HG03064 (cell line): Measurements from ENCODE around the gene CUX1.
"Not testable (repeated sequence)": the region's sequence is repeated elsewhere in the genome, so short reads cannot be mapped to it uniquely, and the experiment has no call there.

Source experiments
- ATAC-seq: cut with Tn5 transposase; IDR thresholded peaks from one replicate; pipeline ENCODE4 v1.9.1; 2021; ENCODE audit warnings: low read depth; ENCODE audit not compliant: unreplicated experiment

Gene CUX1

GRCh38 chr7:101926265-101926664 is 108.8 kb downstream of the CUX1 start:
- no peak for ATAC-seq

GRCh38 chr7:101927389-101927788 is 110.0 kb downstream of the CUX1 start:
- no peak for ATAC-seq

GRCh38 chr7:101927802-101928201 is 110.4 kb downstream of the CUX1 start:
- no peak for ATAC-seq

DNA sequence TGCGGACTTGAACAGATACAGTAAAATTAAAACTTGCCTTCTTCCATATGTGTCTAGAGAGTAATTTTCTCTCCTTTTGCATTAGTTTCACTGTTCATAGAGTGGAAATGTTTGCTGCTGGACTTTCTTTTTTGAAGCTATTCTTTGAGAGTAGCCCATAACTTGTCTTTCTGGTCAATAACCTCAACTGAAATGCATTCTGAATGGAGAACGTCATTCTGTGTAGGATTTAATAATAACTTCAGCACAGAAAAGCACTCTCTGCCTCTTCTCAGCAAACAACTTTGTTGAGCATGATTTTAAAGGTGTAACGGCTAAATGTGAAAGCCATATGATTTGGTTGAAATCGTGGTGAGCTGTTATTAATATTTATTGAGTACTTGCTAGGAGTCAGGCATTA is 111.8 kb downstream of the CUX1 start:
- ATAC-seq: no peak

DNA sequence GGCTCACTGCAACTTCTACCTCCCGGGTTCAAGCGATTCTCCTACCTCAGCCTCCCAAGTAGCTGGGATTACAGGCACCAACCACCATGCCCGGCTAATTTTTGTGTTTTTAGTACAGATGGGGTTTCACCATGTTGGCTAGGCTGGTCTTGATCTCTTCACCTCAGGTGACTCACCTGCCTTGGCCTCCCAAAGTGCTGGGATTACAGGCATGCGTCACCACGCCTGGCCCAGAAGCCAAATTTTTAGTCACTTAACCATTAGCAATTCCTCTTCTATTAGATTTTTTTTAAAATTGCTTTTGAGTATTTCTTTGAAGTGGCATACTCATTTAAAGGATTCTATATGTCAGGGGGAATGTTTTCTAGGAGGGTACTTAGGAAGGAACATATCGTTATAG is 112.5 kb downstream of the CUX1 start:
- ATAC-seq: not testable (repeated sequence)

DNA sequence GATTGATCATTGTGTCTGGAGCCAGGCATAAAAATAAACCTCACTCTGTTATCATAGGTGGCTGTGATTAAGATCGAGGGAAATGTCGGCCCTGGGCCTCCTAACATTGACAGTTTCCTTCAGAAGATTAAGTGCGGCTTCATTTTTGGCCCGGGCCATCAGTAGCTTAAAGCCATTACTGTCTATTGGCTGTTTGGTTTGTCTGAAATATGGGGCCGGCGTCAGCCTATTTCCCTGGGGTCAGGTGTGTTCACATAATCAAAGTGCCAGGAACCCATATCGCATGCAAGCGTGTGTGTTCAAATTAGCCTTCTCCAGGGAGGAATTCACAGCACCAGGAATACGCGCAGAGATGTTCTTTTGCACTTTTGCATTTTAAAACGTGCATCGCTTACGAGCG is 114.7 kb downstream of the CUX1 start:
- no peak for ATAC-seq

GRCh38 chr7:101933028-101933427 is 115.6 kb downstream of the CUX1 start:
- no peak for ATAC-seq

GRCh38 chr7:101933688-101934121 is 116.3 kb downstream of the CUX1 start:
- no peak for ATAC-seq

DNA sequence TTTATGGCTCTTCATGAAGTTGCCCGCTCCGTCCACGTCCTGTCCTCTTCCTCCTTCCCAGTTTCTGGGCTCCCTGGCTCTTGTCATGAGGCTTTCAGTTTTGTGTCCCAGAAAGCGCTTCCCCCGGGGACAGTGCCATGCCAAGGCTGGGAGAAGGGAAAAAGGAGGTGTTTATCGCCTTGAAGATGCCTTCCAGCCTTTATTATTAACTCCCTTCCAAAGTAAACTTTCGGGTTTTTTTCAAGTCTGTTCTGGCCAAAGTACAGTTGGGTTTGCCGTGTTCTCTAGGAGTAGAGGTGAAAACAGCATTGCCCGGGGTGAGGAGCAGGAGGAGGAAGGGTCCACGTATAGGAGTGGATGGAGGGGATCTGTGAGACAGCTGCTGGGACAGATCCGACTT is 117.2 kb downstream of the CUX1 start:
- ATAC-seq: no peak

DNA sequence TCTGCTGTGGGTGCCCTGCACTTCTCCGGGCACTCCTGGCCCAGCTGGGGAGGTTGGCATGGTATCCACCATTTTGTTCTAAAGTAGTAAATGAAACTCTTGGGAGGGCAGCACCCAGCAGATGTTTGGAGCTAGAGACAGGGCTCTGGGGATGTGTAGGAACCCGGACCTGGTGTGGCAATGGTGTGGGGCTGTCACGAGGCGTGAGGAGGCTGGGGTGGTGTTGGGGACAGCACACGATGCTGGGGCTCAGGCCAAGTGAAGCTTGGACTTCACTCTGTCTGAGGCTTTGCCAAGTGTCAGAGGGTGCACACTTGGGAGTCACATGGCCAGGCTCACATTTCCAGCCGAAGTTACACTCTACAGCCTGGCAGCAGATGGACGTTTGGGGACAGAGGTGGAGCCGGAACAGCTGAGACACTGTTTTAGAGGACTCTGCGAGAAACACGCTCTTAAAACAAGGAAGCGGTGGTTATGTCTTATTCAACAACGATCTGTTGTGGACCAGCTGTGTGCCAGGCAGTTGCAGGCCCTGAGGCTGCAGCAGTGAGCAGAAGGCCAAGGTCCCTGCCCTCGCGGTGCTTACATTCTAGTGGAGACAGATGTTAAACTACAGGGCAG is 118.2 kb downstream of the CUX1 start:
- no peak for ATAC-seq

DNA sequence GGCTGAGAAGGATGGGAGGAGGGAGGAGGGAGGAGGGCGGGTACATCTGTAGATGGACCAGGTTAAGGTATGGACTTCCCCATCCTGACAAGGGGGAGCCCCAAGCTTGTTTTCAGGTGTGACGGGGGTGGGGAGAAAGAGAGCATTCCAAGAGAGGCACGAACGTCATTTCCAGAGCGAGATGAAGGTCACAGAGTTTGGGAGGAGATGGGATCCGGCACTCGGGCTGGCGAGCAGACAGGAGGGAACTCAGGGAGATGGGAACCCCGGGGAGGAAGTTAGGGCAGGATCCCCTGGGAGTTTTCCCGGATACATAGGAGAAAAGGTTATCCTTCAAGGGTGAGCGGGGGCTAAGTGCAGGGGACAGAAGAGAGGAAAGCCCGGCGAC is 118.8 kb downstream of the CUX1 start:
- ATAC-seq: no peak

DNA sequence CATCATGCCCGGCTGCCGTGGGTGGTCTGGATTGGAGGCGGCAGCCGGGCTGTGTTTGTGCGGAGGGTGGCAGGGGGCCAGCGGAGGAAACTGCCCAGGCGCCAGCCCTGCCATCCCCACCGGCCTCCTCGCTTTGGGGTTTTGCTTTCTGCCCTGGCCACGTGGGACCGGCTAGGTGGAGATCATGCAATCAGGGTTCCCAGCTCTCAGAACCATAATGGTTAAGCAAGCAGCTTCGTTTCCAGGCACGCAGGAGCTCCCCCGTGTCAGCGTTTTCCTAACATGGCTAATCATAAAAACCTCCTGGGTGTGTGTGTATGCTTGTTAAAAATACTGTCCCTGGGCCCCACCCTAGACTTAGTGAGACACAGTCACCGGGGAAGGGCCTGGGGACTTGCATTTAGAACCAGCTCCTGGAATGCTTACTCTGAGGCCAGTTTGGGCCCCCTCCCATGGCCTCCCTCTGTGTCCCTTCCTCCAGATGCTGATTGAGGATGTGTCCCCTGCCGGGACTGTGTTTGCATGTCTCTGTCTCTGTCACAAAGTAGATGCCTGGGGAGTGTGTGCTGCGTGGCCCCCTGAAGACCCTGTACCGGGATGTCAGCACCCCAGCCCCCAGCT is 119.3 kb downstream of the CUX1 start:
- ATAC-seq: no peak

- no peak for ATAC-seq
Measured at GRCh38 chr7:101937717-101938514, 120.5 kb downstream of the CUX1 start.

DNA sequence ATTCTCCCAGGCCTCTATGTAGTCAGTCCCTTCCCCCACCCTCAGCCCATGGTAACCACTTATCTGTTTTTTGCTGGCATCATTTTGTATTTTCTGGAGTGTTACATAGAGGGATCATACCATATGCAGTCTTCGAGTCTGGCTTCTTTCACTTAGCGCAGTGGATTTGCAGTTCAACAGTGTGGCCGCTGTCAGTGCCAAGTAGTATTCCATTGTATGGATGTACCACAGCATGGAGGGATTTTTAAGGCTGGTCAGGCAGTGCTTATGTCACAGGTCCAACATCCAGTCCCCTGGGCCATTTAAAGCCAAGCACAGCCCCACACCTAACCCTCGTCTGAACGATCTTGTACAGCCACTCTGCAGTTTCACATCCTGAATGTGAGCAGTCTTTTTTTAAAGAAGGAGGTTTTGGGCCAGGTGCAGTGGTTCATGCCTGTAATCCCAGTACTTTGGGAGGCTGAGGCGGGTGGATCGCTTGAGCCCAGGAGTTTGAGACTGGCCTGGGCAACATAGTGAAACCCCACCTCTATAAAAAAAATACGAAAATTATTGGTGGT is 121.8 kb downstream of the CUX1 start:
- no peak for ATAC-seq

- ATAC-seq: no peak
Measured at GRCh38 chr7:101940151-101940550, 122.7 kb downstream of the CUX1 start.

DNA sequence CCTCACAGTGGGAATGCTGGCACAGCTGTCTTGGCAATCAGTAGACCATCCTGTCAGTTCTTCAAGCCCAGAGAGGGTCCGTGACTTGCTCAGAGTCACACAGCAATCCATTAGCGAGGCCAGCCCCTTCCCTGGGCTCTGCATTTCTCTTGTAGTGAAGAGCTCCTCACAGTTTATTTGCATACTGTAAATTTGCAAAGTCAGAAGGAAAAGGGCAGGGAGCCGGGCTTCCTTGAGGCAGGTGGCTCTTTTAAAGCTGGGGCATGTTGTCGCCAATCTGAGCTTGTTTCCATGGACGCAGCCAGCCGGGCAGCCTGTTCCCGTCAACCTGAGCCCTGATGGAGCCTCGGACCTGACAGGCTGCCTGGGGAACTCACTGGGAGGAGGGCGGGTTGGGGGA is 123.4 kb downstream of the CUX1 start:
- no peak for ATAC-seq

DNA sequence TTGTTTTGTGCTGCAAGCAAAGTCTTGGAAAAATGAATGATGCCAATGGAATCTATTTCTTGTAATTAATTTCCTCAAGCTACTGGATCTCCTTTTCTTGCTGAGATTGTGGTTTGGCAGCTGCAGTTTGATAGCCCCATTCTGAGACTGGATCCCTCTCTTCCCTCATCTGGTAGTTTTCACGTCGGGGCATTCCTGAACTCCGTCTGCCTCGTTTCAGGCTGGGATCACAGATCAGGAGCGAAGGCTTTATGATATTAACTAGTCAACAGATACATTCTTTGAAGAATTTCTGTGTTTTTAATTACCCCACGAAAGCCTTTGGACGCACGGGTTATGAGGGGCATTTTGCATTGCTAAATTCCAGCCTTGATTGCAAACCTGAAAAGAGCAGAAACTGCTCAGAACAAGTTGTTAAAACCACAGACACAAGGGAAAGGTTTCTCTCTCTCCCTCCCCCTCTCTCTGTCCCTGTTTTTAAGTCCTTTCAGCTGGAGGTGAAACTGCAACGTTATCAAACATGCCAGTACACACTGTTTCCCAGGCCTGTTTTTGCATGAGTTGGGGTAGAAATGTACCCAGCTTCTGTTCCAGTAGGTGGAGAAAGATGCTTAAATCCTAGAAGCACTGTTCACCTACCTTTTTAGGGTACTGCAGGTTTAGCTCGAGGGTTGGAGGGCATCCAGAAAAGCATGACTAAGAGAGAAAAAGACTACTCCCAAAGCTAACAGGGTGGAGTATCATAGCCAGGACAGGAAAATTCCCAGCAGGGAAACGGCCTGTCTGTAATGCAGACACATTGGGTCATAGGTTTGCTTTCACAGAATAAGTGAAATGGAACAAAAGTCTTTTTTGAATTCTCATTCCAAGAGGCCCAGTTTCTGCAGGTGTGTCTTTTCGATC is 124.3 kb downstream of the CUX1 start:
- ATAC-seq: no peak

GRCh38 chr7:101942603-101943210 is 125.3 kb downstream of the CUX1 start:
- ATAC-seq: no peak

DNA sequence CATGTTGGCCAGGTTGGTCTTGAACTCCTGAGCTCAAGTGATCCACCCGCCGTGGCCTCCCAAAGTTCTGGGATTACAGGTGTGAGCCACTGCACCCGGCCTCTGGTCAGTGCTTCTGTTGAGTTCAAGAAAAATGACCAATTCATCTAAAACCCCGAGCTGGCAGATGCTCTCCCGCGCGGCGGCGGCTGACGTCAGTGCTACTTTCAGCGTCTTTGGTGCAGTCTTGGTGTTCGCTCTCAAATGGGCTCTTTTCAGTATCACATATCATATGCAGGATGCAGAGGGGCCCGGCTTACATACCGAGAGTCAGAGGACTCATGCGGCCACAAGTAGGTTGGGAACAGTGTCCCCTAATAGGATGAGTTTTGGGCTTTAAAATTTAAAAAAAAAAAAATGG is 125.9 kb downstream of the CUX1 start:
- ATAC-seq: no peak
